OCI-LY1 (cell line): Measurements from ENCODE around the gene SLC25A42.

ENCODE experiments used
- EZH2 ChIP-seq: fragments of 200-600 bp; sonication (generic), shearing (Covaris generic); IDR thresholded peaks from 2 replicates; pipeline ENCODE4 v1.8.0; 2017; ENCODE audit warnings: borderline replicate concordance, mixed run types, mild to moderate bottlenecking, antibody characterized with exemption, low read length, moderate library complexity, mixed read lengths
- TF ChIP-seq, protein P1 (sequence below): fragments of 200-600 bp; sonication (generic), shearing (Covaris generic); IDR thresholded peaks from 2 replicates; pipeline ENCODE4 v1.5.1; 2017; ENCODE audit warnings: mild to moderate bottlenecking, antibody characterized with exemption, low read length, moderate library complexity, mixed read lengths

DNA sequence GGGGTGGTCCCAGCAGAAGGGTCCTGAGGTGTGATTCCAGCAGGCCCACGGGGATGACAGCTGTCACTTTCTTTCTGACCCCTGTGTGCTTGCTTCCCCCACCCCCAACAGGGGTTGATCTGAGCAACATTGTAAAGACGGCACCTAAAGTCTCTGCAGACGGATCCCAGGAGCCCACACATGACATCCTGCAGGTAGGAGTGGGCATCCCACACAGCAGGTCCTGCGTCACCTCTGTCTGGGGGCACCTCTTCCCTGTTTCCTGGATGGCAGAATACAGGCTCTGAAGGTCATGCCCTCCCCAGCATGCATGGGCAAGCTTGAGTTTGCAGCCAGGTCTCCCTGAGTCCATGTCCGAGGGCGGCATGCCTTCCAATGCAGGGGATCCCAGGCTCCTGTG, 19.9 kb upstream of the SLC25A42 start:
- no peak for TF ChIP-seq EZH2
- TF ChIP-seq, protein P1, sequence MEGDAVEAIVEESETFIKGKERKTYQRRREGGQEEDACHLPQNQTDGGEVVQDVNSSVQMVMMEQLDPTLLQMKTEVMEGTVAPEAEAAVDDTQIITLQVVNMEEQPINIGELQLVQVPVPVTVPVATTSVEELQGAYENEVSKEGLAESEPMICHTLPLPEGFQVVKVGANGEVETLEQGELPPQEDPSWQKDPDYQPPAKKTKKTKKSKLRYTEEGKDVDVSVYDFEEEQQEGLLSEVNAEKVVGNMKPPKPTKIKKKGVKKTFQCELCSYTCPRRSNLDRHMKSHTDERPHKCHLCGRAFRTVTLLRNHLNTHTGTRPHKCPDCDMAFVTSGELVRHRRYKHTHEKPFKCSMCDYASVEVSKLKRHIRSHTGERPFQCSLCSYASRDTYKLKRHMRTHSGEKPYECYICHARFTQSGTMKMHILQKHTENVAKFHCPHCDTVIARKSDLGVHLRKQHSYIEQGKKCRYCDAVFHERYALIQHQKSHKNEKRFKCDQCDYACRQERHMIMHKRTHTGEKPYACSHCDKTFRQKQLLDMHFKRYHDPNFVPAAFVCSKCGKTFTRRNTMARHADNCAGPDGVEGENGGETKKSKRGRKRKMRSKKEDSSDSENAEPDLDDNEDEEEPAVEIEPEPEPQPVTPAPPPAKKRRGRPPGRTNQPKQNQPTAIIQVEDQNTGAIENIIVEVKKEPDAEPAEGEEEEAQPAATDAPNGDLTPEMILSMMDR = no peak
